Measurements from ENCODE around the gene IER5.

IER5 gene

DNA sequence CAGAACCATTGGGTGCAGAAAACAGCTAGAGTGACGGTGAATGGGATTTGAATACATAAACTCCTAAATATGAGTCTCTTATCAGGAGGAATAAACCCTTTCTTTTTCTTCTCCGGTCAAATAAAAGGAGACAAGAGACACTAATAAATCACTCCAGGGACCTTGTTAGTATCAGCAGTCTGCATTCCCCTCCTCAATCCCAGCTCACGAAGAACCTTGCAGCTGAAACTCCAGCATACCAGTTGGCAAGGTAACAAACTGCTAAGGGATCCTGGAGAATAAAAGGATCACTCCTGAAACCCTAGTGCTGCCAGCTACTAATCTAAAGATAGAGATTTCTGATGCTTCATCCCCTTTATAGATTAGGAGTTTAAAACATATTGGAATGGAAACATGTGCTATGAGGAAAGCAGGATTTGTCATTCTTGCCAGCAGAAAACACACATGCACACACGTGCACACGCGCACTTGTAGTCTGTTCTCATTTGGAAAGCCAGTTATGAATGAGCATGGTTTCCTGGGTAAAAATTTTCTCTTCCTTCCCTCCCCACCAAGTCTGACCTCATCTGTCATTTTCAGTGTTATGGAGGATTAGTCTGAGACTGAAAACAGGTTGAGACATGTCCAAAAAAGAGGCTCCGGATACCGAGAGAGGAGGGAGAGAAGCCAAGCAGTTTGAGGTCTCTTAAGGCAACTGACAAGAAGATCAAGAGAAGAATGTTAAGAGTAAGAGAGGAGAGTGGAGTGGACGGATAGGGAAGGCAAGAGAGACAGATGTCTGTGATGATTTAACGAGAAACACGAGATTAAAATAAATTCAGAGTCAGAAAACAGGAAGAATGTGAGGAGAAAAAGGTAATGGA, 10.9 kb downstream of the IER5 start:
- DNase-seq (ENCODE audit: low spot score): no peak

- no peak for DNase-seq (ENCODE audit: low spot score)
These were observed 11.8 kb downstream of the IER5 start for GRCh38 chr1:181100015-181100905.

- no peak for DNase-seq (ENCODE audit: low spot score)
These were observed 12.4 kb downstream of the IER5 start for GRCh38 chr1:181100934-181101333.

GRCh38 chr1:181101581-181102226, 13.2 kb downstream of the IER5 start:
- no peak for DNase-seq (ENCODE audit: low spot score)

GRCh38 chr1:181102841-181103240, 14.3 kb downstream of the IER5 start:
- no peak for DNase-seq (ENCODE audit: low spot score)

DNA sequence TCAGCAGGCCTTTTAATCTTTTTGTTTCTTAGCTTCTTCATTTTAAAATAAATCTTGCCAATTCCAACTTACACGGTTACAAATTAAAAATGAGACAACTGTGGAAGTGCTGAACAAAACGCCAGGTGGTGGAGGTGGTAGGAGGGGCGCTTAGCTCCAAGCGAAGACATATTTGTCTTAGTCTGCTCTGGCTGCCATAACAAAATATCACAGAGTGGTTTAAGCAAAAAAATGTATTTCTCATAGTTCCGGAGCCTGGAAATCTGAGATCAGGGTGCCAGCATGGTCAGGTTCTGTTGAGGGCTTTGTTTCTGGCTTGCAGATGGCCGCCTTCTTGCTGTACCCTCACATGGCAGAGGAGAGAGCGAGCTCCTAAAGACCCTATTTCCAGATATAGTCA, 14.9 kb downstream of the IER5 start:
- no peak for DNase-seq (ENCODE audit: low spot score)

GRCh38 chr1:181104042-181104789, 15.7 kb downstream of the IER5 start:
- DNase-seq (ENCODE audit: low spot score): no peak

DNA sequence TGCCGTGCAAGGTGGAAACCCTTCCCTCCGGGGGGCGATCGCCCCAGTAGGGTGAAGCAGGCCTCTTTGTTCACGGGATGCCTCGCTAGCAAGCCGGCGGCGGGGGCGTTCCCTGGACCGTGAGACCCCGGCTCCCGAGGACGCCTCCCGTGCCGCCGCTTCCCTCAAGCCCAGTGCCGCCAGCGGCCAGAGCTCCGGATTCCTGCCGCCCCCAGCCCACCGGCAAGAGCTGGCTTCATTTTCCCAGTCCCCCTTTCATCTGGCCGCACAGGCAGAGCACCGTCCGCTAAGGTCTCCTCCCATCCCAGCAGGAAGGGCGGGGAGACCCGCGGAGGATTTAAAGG, 16.3 kb downstream of the IER5 start:
- DNase-seq (ENCODE audit: low spot score): no peak

DNA sequence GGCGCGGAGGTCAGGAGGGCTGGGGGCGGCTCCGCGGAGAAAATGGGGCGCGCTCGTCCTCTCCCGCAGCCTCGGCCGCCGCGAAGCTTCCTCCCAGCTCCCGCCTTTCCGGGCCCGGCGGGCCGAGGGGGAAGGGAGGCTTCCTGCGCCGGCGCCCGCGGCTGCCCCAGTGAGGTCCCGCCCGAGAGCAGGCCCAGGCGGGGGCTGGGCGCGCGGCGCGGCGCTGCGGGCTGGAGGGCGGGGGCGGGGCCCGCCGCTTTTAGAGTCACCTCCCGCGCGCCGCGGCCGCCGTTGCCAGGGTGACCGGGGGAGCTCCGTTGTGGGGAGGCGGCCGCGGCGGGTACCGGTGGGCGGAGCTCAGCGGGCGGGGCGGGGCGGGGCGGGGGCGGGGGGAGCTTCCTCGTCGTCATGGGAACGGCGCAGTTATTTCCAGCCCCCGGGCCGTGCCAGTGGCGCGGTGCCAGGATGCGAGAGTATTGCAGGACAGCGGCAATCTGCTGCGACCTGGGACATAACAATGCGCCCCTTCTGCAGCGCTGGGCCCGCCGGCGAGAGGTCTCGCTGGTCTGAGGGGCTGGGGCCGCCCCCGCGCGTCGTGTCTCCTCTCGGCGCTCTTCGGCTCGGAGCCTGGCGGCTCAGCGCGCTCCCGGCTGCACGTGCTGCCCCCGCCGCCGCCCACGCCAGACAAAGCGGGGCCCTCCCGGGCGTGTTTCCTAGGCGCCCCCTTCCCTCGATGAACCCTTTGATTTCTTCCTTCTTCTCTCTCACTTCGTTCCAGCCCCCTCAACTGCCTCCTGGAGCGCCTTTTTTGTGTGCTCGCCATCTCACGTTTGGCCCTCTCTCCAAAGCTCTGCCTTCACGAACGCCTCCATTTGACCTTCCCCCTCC, 16.9 kb downstream of the IER5 start:
- DNase-seq (ENCODE audit: low spot score): peak; percentile 88

DNA sequence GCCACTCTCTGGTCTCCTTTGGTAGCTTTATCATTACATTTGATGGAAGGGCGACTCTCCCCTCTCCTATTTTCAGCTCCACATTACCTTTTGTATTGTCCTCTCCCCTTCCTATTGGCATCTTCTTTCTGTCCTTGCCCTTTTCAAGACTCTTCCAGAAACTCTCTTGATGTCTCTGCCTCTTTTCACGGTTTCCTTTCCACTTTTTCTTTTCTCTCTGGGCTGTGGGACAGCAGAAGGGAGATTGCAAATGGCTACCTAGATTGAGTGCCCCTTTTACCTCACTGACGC, 17.5 kb downstream of the IER5 start:
- no peak for DNase-seq (ENCODE audit: low spot score)

DNA sequence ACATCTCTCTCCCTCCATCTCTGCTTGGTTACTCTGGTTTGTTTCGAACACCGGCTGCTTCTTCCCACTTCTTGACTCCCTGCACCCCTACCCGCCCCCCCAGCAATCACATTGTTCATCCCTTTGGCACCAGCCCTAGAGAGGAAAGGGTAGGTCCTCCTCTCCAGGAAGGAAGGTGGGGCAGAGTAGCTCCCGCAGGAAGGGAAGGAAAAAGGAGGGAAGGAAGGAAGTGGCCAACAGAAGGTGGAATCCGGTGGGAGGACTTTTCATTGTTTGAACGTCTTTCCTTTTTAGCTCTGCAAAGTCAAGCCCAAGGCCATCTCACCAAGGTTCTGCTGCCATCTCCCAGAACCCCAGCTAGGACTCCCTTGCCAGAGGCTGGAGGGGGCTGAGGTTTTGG, 18.0 kb downstream of the IER5 start:
- no peak for DNase-seq (ENCODE audit: low spot score)

GRCh38 chr1:181107711-181108110, 19.2 kb downstream of the IER5 start:
- DNase-seq (ENCODE audit: low spot score): no peak

- no peak for DNase-seq (ENCODE audit: low spot score)
These were observed 19.9 kb downstream of the IER5 start for GRCh38 chr1:181108304-181108867.

- no peak for DNase-seq (ENCODE audit: low spot score)
These were observed 21.5 kb downstream of the IER5 start for GRCh38 chr1:181110013-181110412.

DNA sequence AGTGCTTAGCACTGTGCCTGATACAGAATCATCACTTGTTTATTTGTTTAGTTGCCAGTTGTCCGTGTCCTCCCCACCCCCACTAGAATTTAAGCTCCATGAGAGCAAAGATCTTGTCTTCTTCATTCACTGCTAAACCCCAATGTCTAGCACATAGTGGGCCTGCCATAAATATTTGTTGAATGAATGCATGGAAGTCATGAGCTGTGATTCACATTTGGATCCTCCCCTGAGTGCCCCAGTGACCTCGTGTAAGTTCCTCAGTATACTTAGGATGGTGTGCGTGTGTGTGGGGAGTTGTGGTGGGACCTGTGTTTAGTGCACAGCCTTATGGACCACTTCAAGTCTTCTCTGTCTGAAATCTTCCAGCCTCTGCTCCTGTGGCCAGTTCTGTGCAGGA, 23.1 kb downstream of the IER5 start:
- DNase-seq (ENCODE audit: low spot score): no peak

- DNase-seq (ENCODE audit: low spot score): no peak
These were observed 23.8 kb downstream of the IER5 start for GRCh38 chr1:181112071-181112929.

GRCh38 chr1:181113059-181113641, 24.6 kb downstream of the IER5 start:
- no peak for DNase-seq (ENCODE audit: low spot score)

DNA sequence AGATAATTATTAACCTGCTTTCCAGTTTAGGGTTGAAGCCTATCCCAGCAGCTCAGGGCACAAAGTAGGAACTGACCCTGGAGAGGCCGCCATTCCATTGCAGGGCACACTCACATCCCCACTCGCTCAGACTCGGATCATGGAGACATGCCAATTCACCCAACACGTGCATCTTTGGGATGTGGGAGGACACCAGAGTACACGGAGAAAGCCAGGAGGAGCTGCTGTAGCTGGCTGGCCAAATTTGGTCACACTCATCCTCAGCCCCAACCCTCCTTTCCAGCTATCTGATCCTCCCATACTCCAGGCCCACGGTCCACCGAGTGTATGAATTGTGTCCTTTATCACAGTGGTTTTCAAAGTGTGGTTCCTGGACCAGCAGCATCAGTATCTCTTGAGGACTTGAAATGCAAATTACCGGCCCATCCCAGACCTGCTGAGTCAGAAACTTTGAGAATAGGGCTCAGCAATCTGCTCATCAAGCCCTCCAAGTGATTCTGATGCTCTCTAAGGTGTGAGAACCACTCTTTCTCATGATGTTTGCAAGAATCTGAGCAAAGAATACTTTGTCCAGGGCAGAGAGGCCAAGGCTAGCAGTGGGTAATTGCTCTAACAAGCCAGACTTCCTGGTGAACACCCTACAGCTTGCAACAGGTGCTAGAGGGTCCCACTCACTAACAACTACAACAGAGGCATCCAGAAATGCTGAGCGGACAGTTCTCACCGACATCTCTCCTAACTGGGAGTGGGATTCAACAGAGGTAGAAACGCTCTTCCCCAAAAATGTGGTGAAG, 26.3 kb downstream of the IER5 start:
- no peak for DNase-seq (ENCODE audit: low spot score)

- no peak for DNase-seq (ENCODE audit: low spot score)
These were observed 26.8 kb downstream of the IER5 start for GRCh38 chr1:181115368-181115684.
